Heart left ventricle (tissue), 13 donors: ENCODE results near the gene PEX10.

Experiments used
- POLR2A ChIP-seq, 2 donors: fragments of 450-650 bp; IDR thresholded peaks; one replicate each; pipeline ENCODE4 v1.6.1; 2017; ENCODE audit warnings: antibody characterized with exemption in 2 of 2, mild to moderate bottlenecking in 2 of 2, moderate library complexity in 2 of 2
- TF ChIP-seq, protein P1 (sequence below), 12 donors: fragments of 200-600 bp; sonication (generic) in 4 of 12; IDR thresholded peaks; one replicate each; pipeline versions ENCODE4 v1.5.0 to v1.8.0; 2018 to 2022; ENCODE audit warnings: antibody characterized with exemption in 12 of 12, mild to moderate bottlenecking in 5 of 12
- donor health status: ischemic (EF 13 %, LVEDD 7.1; RV severe dilation, severe dysfunction).
- donor health status: DM: no; HTN: yes; CAD: no.
- donor health status: DM: no; HTN: no; CAD: no.
- donor health status: ischemic (EF 25% LVEDD 6.9; RV normal size, moderate dysfunction).
- donor health status: ischemic (EF 25% LVEDD 5.7; RV mildly dilated, moderate dysfunction).
- donor health status: ischemic (EF 35%, LVEDD 5.7; RV mildly dilated, moderate dysfunction).
- donor health status: nonischemic (EF 11% LVEDD 7.7; RV severe dilation, severe dysfunction).
- donor health status: DM: yes; HTN: yes; CAD: no.
- donor health status: PGD.
- donor health status: ischemic (EF 29% LVEDD 5.4; RV normal size, mild dysfunction).
- donor health status: nonischemic (EF 23%, LVEDD 6.1; RV moderate dilation, normal function).

DNA sequence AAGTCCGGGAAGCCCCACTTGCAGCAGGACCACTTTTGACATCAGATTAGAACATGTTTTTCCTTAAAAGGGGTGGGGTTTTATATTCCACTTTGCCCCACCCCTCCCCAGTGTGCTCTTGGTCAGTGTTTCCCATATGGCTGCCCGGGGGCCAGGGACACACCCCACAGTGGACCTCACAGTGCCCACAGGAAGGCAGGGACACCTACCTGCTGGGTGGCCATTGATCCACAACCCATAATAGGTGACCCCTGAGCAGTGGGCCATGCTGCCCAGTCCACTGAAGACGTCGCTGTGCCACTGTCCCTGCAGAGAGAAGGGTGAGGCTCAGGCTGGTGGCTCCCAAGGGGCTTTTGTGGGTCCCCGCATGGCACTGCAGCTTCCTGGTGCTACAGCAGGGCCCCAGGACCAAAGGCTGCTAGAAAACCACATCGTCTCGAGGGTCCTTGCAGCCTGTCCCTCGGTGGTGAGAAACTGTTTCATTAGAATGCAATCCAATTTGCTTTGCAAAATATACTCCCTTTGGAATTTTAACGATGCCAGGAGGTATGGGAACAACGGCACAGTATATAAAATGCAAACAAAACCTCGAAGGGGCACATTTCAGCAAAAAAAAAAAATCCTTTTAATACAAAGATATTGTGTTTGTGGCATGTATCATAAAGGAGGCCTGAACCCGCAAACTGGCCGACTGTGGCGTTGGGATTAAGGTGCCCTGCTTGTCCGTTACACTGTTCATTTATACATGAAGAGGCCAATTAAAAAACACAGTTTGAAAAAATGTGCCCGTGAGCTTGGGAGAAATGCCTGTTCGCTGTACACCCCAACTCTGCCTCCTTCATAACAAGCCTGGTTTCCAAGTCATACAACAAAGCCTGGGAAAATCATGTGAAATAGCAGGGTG, 37.9 kb downstream of the PEX10 start:
- TF ChIP-seq POLR2A (IDR thresholded peaks at IDR 0.05) = no peak
- TF ChIP-seq, protein P1, sequence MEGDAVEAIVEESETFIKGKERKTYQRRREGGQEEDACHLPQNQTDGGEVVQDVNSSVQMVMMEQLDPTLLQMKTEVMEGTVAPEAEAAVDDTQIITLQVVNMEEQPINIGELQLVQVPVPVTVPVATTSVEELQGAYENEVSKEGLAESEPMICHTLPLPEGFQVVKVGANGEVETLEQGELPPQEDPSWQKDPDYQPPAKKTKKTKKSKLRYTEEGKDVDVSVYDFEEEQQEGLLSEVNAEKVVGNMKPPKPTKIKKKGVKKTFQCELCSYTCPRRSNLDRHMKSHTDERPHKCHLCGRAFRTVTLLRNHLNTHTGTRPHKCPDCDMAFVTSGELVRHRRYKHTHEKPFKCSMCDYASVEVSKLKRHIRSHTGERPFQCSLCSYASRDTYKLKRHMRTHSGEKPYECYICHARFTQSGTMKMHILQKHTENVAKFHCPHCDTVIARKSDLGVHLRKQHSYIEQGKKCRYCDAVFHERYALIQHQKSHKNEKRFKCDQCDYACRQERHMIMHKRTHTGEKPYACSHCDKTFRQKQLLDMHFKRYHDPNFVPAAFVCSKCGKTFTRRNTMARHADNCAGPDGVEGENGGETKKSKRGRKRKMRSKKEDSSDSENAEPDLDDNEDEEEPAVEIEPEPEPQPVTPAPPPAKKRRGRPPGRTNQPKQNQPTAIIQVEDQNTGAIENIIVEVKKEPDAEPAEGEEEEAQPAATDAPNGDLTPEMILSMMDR (IDR thresholded peaks at IDR 0.05) = no peak
